D721Med (cell line): ENCODE results near the gene GDF7.

Source experiments
- DNase-seq: peaks from one replicate; pipeline ENCODE4 v3.0.0; 2011; ENCODE audit warnings: low spot score; ENCODE audit not compliant: insufficient read length
- FAIRE-seq: peaks from 2 replicates; lab custom pipeline; 2011; peaks lifted over from hg19 to GRCh38; lab: Jason Lieb, UNC
- CTCF ChIP-seq: IDR thresholded peaks from 2 replicates; pipeline ENCODE4 v1.5.1; 2012; ENCODE audit warnings: mild to moderate bottlenecking, control low read depth; ENCODE audit not compliant: insufficient read depth; ENCODE audit errors: missing control alignments

The GDF7 gene

GRCh38 chr2:20652673-20653575 lies 14.0 kb upstream of the GDF7 start:
- no peak for FAIRE-seq
- TF ChIP-seq CTCF: no peak
- DNase-seq: no peak

- DNase-seq: no peak
- no peak for FAIRE-seq
- no peak for TF ChIP-seq CTCF
These were observed 13.0 kb upstream of the GDF7 start for GRCh38 chr2:20653695-20654534.

- FAIRE-seq: no peak
- DNase-seq: no peak
These were observed 12.5 kb upstream of the GDF7 start for GRCh38 chr2:20654535-20654813.

GRCh38 chr2:20656561-20656960 lies 10.4 kb upstream of the GDF7 start:
- DNase-seq (no peak), FAIRE-seq (no peak)
- TF ChIP-seq CTCF: no peak

More at GRCh38 chr2:20654535-20654813, 12.5 kb upstream of the GDF7 start:
- no peak for TF ChIP-seq CTCF

GRCh38 chr2:20657522-20658235 lies 9.3 kb upstream of the GDF7 start:
- no peak for TF ChIP-seq CTCF
- DNase-seq (no peak), FAIRE-seq (no peak)

GRCh38 chr2:20660506-20661420 lies 6.2 kb upstream of the GDF7 start:
- TF ChIP-seq CTCF: no peak
- DNase-seq (no peak), FAIRE-seq (no peak)
